ENCODE data around the gene MXI1. TPM values are rescaled to one million over a fixed set of nuclear protein-coding genes. Genes with fewer than 3 reads are reported as not detected.

The MXI1 gene
- total RNA-seq, 1 experiment from 2014 or later = 8.4 TPM

GRCh38 chr10:110237894-110238480 is 30.6 kb downstream of the MXI1 start:
- intact Hi-C loops (cut with micrococcal nuclease; ENCODE audit: unreplicated experiment) = loop anchor here (5.0 kb wide), 1 partner anchor 34 kb away; no protein-coding TSS in a partner anchor
- no TSS peak for BruUV-seq (replicated peaks)
- Mint-ChIP-seq H3K36me3 (ENCODE audit: insufficient read depth, unreplicated experiment) (no peaks in the 10 kb centered on the region), H3K27me3 (ENCODE audit: unreplicated experiment) (no peaks in the 10 kb centered on the region), H3K9me3 (ENCODE audit: low read depth, unreplicated experiment) (no peaks in the 10 kb centered on the region), H3K4me3 (ENCODE audit: low read depth, unreplicated experiment) (no peak overlapping the region), H3K4me1 (ENCODE audit: low read depth, unreplicated experiment) (no peaks in the 10 kb centered on the region), H3K27ac (ENCODE audit: unreplicated experiment) (no peak overlapping the region)
- CTCF ChIA-PET = no interaction called here
- TF ChIP-seq, protein P1, sequence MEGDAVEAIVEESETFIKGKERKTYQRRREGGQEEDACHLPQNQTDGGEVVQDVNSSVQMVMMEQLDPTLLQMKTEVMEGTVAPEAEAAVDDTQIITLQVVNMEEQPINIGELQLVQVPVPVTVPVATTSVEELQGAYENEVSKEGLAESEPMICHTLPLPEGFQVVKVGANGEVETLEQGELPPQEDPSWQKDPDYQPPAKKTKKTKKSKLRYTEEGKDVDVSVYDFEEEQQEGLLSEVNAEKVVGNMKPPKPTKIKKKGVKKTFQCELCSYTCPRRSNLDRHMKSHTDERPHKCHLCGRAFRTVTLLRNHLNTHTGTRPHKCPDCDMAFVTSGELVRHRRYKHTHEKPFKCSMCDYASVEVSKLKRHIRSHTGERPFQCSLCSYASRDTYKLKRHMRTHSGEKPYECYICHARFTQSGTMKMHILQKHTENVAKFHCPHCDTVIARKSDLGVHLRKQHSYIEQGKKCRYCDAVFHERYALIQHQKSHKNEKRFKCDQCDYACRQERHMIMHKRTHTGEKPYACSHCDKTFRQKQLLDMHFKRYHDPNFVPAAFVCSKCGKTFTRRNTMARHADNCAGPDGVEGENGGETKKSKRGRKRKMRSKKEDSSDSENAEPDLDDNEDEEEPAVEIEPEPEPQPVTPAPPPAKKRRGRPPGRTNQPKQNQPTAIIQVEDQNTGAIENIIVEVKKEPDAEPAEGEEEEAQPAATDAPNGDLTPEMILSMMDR (IDR thresholded peaks at IDR 0.05; ENCODE audit: unreplicated experiment) = no peak
- DNase-seq = no peak

DNA sequence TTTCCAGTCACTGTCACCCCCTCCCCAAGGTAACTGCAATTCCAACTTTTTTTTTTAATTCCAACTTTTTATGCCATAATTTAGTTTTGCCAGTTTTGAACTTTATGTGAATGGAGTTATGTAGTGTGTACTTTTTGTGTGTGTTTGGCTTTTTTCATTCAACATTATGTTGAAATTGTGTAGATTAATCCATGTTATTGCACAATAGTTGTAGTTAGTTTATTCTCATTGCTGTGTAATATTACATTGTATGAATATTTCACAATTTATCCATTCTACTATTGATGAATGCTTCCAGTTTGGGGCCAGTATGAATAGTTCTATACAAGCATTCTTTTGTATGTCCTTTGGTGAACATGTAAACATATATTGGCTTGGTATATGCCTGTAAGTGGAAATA is 32.5 kb downstream of the MXI1 start:
- no peaks in the 10 kb centered on the region for H3K36me3 Mint-ChIP-seq (ENCODE audit: insufficient read depth, unreplicated experiment)

GRCh38 chr10:110241407-110241806 is 34.0 kb downstream of the MXI1 start:
- no peak overlapping the region for H3K4me3 Mint-ChIP-seq (ENCODE audit: low read depth, unreplicated experiment)
- H3K36me3 Mint-ChIP-seq (ENCODE audit: insufficient read depth, unreplicated experiment) = no peaks in the 10 kb centered on the region
- H3K27ac Mint-ChIP-seq (ENCODE audit: unreplicated experiment) = no peak overlapping the region
- BruUV-seq (replicated peaks) = no TSS peak
- H3K27me3 Mint-ChIP-seq (ENCODE audit: unreplicated experiment) = no peaks in the 10 kb centered on the region
- DNase-seq = no peak
- TF ChIP-seq, protein P1 (IDR thresholded peaks at IDR 0.05; ENCODE audit: unreplicated experiment) = no peak
- no peaks in the 10 kb centered on the region for H3K9me3 Mint-ChIP-seq (ENCODE audit: low read depth, unreplicated experiment)
- intact Hi-C loops (cut with micrococcal nuclease; ENCODE audit: unreplicated experiment) = no loop called here
- no peaks in the 10 kb centered on the region for H3K4me1 Mint-ChIP-seq (ENCODE audit: low read depth, unreplicated experiment)
- CTCF ChIA-PET = no interaction called here

More for the DNA sequence above, 32.5 kb downstream of the MXI1 start:
- intact Hi-C loops (cut with micrococcal nuclease; ENCODE audit: unreplicated experiment) = loop anchor here (5.0 kb wide), 1 partner anchor 32 kb away; no protein-coding TSS in a partner anchor
- Mint-ChIP-seq H3K4me3 (ENCODE audit: low read depth, unreplicated experiment) (no peak overlapping the region), H3K9me3 (ENCODE audit: low read depth, unreplicated experiment) (no peaks in the 10 kb centered on the region), H3K27me3 (ENCODE audit: unreplicated experiment) (no peaks in the 10 kb centered on the region), H3K4me1 (ENCODE audit: low read depth, unreplicated experiment) (no peaks in the 10 kb centered on the region), H3K27ac (ENCODE audit: unreplicated experiment) (no peak overlapping the region)
- BruUV-seq (replicated peaks) = no TSS peak
- no peak for DNase-seq
- TF ChIP-seq, protein P1 (IDR thresholded peaks at IDR 0.05; ENCODE audit: unreplicated experiment) = no peak
- CTCF ChIA-PET = no interaction called here

DNA sequence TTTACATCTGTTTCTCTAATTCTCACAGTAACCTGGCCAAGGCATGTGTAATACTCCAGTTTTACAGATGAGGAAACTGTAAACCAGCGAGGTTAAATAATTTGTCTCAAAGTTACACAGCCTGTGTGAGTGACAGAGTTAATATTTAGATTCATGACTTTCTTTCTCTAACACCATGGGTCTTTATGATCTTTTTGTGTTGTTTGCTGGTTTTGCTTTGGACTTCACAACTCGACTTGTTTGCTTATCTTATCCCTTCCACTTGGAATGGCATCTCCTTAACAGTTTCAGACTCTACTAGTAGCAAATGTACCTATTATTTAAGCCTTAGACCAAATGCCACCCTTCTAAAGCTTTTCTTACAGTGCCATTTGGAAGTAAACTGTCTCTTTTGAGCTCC is 34.4 kb downstream of the MXI1 start:
- Mint-ChIP-seq H3K9me3 (ENCODE audit: low read depth, unreplicated experiment) (no peaks in the 10 kb centered on the region), H3K27me3 (ENCODE audit: unreplicated experiment) (no peaks in the 10 kb centered on the region), H3K4me1 (ENCODE audit: low read depth, unreplicated experiment) (no peaks in the 10 kb centered on the region), H3K36me3 (ENCODE audit: insufficient read depth, unreplicated experiment) (no peaks in the 10 kb centered on the region), H3K4me3 (ENCODE audit: low read depth, unreplicated experiment) (no peak overlapping the region), H3K27ac (ENCODE audit: unreplicated experiment) (no peak overlapping the region)
- no peak for DNase-seq
- intact Hi-C loops (cut with micrococcal nuclease; ENCODE audit: unreplicated experiment) = no loop called here
- CTCF ChIA-PET = no interaction called here
- TF ChIP-seq, protein P1 (IDR thresholded peaks at IDR 0.05; ENCODE audit: unreplicated experiment) = no peak
- no TSS peak for BruUV-seq (replicated peaks)

Measured in Calu3 (cell line).